B cell (primary cell): ENCODE data around the gene TRIM66. TPM values are rescaled to one million over a fixed set of nuclear protein-coding genes. Genes with fewer than 3 reads are reported as not detected.

Source experiments
- ATAC-seq: fragments of 200-7000 bp; cut with Tn5 transposase; one replicate; pipeline ENCODE4 v1.10.0; 2021; ENCODE audit warnings: low read depth, mild to moderate bottlenecking, moderate number of reproducible peaks, moderate library complexity
- CTCF ChIA-PET: fragments of 350-600 bp; sonication (Branson Sonifier 250); formaldehyde crosslinking; loops from one replicate; lab custom pipeline; 2021; ENCODE audit warnings: antibody characterized with exemption, inconsistent platforms; lab: Charles Lee
- POLR2A ChIA-PET: fragments of 350-600 bp; sonication (Branson Sonifier 250); formaldehyde crosslinking; loops from one replicate; lab custom pipeline; 2021; ENCODE audit warnings: antibody characterized with exemption; lab: Charles Lee
- DNase-seq: peaks from one replicate; pipeline ENCODE4 v3.0.0; 2013
- H2AFZ ChIP-seq: 2 replicates; pipeline ENCODE4 v1.6.1; 2012; ENCODE audit warnings: mild to moderate bottlenecking, low read depth, low read length; ENCODE audit not compliant: insufficient read depth, poor library complexity, severe bottlenecking
- H3K27ac ChIP-seq, 2 donors: 1 replicate in 1 of 2; 2 replicates in 1 of 2; pipeline ENCODE4 v1.5.1; 2012 to 2013; ENCODE audit warnings: low read length in 2 of 2, mild to moderate bottlenecking in 2 of 2, moderate library complexity in 1 of 2
- H3K27me3 ChIP-seq, 4 experiments: fragments of 200-600 bp in 1 of 4; sonication (generic) in 1 of 4; replicated peaks in 1 of 4; 1 replicate in 2 of 4; 2 replicates in 2 of 4; pipeline versions ENCODE4 v1.6.1 to v1.7.0; 2013 to 2016; ENCODE audit warnings: low read length in 3 of 4, mild to moderate bottlenecking in 2 of 4, mixed read lengths in 1 of 4, moderate library complexity in 1 of 4; ENCODE audit not compliant: insufficient read depth in 4 of 4, control insufficient read depth in 3 of 4; ENCODE audit errors: control extremely low read depth in 1 of 4
- H3K36me3 ChIP-seq, 2 experiments: replicated peaks in 1 of 2; 1 replicate in 1 of 2; 2 replicates in 1 of 2; pipeline versions ENCODE4 v1.6.1 to v1.7.1; 2013; ENCODE audit warnings: low read length in 1 of 2; ENCODE audit not compliant: insufficient read depth in 2 of 2, control insufficient read depth in 1 of 2; ENCODE audit errors: control extremely low read depth in 1 of 2, extremely low read depth in 1 of 2
- H3K4me1 ChIP-seq, 2 donors: fragments of 200-600 bp in 1 of 2; sonication (generic) in 1 of 2; 1 replicate in 1 of 2; 2 replicates in 1 of 2; pipeline versions ENCODE4 v1.5.1 to v1.6.1; 2013 to 2017; ENCODE audit warnings: low read length in 2 of 2; ENCODE audit not compliant: control insufficient read depth in 2 of 2, insufficient read depth in 2 of 2
- H3K4me2 ChIP-seq: replicated peaks from 2 replicates; pipeline ENCODE3; 2012; ENCODE audit warnings: mild to moderate bottlenecking, low read depth, low read length; ENCODE audit not compliant: poor library complexity, severe bottlenecking
- H3K4me3 ChIP-seq, 5 experiments: fragments of 200-600 bp in 1 of 5; sonication (generic) in 1 of 5; 1 replicate in 3 of 5; 2 replicates in 2 of 5; pipeline versions ENCODE4 v1.5.1 to v1.7.0; 2011 to 2016; ENCODE audit warnings: low read length in 4 of 5, mild to moderate bottlenecking in 4 of 5, low read depth in 2 of 5, control low read depth in 1 of 5, moderate library complexity in 1 of 5; ENCODE audit not compliant: insufficient read depth in 1 of 5; ENCODE audit errors: control extremely low read depth in 1 of 5, extremely low read depth in 1 of 5
- H3K79me2 ChIP-seq: fragments of 200-600 bp; sonication (generic); one replicate; pipeline ENCODE4 v1.6.0; 2016; ENCODE audit warnings: low read length; ENCODE audit not compliant: control insufficient read depth, insufficient read depth
- H3K9ac ChIP-seq: fragments of 200-600 bp; sonication (generic); 2 replicates; pipeline ENCODE4 v1.6.1; 2017; ENCODE audit warnings: mild to moderate bottlenecking, low read length, moderate library complexity
- H3K9me3 ChIP-seq, 3 donors: one replicate each; pipeline versions ENCODE4 v1.6.1 to v1.7.1; 2013; ENCODE audit warnings: low read length in 2 of 3; ENCODE audit not compliant: control insufficient read depth in 2 of 3, insufficient read depth in 1 of 3; ENCODE audit errors: control extremely low read depth in 1 of 3
- H4K20me1 ChIP-seq: 2 replicates; pipeline ENCODE4 v1.6.0; 2012; ENCODE audit warnings: mild to moderate bottlenecking, low read length; ENCODE audit not compliant: insufficient read depth, control insufficient read depth, poor library complexity, severe bottlenecking
- H3K27ac Mint-ChIP-seq: one replicate; pipeline ENCODE4 v1.8.0; 2021; ENCODE audit warnings: mixed read lengths
- H3K27me3 Mint-ChIP-seq: one replicate; pipeline ENCODE4 v1.8.0; 2021; ENCODE audit warnings: mixed read lengths
- H3K4me1 Mint-ChIP-seq: one replicate; pipeline ENCODE4 v1.8.0; 2021; ENCODE audit warnings: mixed read lengths
- H3K4me3 Mint-ChIP-seq: one replicate; pipeline ENCODE4 v1.8.0; 2021; ENCODE audit warnings: mixed read lengths
- H3K9me3 Mint-ChIP-seq: one replicate; pipeline ENCODE4 v1.8.0; 2022; ENCODE audit warnings: mixed read lengths; ENCODE audit not compliant: insufficient read depth
- EZH2 ChIP-seq: IDR thresholded peaks from 2 replicates; pipeline ENCODE4 v1.6.1; 2012; ENCODE audit warnings: borderline replicate concordance, low read depth, mild to moderate bottlenecking, moderate library complexity, low read length; ENCODE audit not compliant: insufficient read depth, poor library complexity, severe bottlenecking
- WGBS: methylation state at CpG from one replicate; pipeline ENCODE4 v1.1.5; 2013; ENCODE audit warnings: missing lambda C conversion rate; ENCODE audit not compliant: insufficient coverage; 5-methylcytosine and 5-hydroxymethylcytosine counted together
- intact Hi-C: fragments of 100-400 bp; cut with micrococcal nuclease; formaldehyde crosslinking; loops from one replicate; pipeline ENCODE4 v1.10.0; 2022
- polyA plus RNA-seq: library from polyadenylated mRNA; depleted of rRNA; stranded (reverse); fragments of >200 nt; gene quantifications from 2 replicates; pipeline ENCODE4 v1.2.3, GENCODE V29; 2012
- total RNA-seq, 2 donors: library from RNA; stranded (reverse); fragments of 120-200 nt in 1 of 2; gene quantifications; 1 replicate in 1 of 2; 2 replicates in 1 of 2; pipeline versions ENCODE4 v1.2.3 to v1.2.4, GENCODE V29; 2013 to 2022
- TF ChIP-seq, protein P1 (sequence below): fragments of 200-600 bp; IDR thresholded peaks from one replicate; pipeline ENCODE4 v1.8.0; 2022; ENCODE audit warnings: antibody characterized with exemption, mild to moderate bottlenecking

The TRIM66 gene
- total and polyA plus RNA-seq, 2 donors (not counting 1 experiment from before 2014, with no cell fraction given): 11.1 to 21.1 TPM

GRCh38 chr11:8693010-8693551, 10.6 kb upstream of the TRIM66 start:
- no peak for DNase-seq
- ChIA-PET CTCF (no interaction called here), POLR2A (no interaction called here)
- H3K79me2 ChIP-seq: peaks cover 29% of the 10 kb centered on the region
- no peak overlapping the region for H3K9ac ChIP-seq
- no peak overlapping the region for H2AFZ ChIP-seq
- H4K20me1 ChIP-seq: no peaks in the 10 kb centered on the region
- Mint-ChIP-seq H3K27ac (no peak overlapping the region), H3K4me3 (no peak overlapping the region), H3K27me3 (no peaks in the 10 kb centered on the region), H3K9me3 (no peaks in the 10 kb centered on the region), H3K4me1 (peaks cover 21% of the 10 kb centered on the region)
- WGBS: 98% methylated on average over 6 of the region's 6 CpGs
- intact Hi-C loops: no loop called here
- H3K4me2 ChIP-seq: no peak overlapping the region
- TF ChIP-seq, protein P1, sequence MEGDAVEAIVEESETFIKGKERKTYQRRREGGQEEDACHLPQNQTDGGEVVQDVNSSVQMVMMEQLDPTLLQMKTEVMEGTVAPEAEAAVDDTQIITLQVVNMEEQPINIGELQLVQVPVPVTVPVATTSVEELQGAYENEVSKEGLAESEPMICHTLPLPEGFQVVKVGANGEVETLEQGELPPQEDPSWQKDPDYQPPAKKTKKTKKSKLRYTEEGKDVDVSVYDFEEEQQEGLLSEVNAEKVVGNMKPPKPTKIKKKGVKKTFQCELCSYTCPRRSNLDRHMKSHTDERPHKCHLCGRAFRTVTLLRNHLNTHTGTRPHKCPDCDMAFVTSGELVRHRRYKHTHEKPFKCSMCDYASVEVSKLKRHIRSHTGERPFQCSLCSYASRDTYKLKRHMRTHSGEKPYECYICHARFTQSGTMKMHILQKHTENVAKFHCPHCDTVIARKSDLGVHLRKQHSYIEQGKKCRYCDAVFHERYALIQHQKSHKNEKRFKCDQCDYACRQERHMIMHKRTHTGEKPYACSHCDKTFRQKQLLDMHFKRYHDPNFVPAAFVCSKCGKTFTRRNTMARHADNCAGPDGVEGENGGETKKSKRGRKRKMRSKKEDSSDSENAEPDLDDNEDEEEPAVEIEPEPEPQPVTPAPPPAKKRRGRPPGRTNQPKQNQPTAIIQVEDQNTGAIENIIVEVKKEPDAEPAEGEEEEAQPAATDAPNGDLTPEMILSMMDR: no peak
- no peak for TF ChIP-seq EZH2
- no peak for ATAC-seq
- no peaks in the 10 kb centered on the region for H3K36me3 ChIP-seq
- no peaks in the 10 kb centered on the region for H3K27me3 ChIP-seq
- H3K9me3 ChIP-seq: no peaks in the 10 kb centered on the region
- peaks cover 10 to 13% of the 10 kb centered on the region in 2 donors for H3K4me1 ChIP-seq
- no peak overlapping the region for H3K27ac ChIP-seq
- H3K4me3 ChIP-seq: no peak overlapping the region

- peaks cover 29% of the 10 kb centered on the region for H3K79me2 ChIP-seq
- intact Hi-C loops: no loop called here
- H3K36me3 ChIP-seq: no peaks in the 10 kb centered on the region
- DNase-seq: no peak
- H2AFZ ChIP-seq: no peak overlapping the region
- H3K4me1 ChIP-seq: peaks cover 13 to 20% of the 10 kb centered on the region in 2 donors
- no peak overlapping the region for H3K9ac ChIP-seq
- H3K9me3 Mint-ChIP-seq: no peaks in the 10 kb centered on the region
- no peaks in the 10 kb centered on the region for H3K27me3 Mint-ChIP-seq
- no peak overlapping the region for H3K4me3 ChIP-seq
- H3K27ac ChIP-seq: no peak overlapping the region
- no peak overlapping the region for H3K27ac Mint-ChIP-seq
- TF ChIP-seq, protein P1: no peak
- TF ChIP-seq EZH2: no peak
- no peak overlapping the region for H3K4me2 ChIP-seq
- H3K4me3 Mint-ChIP-seq: no peak overlapping the region
- CTCF ChIA-PET: no interaction called here
- POLR2A ChIA-PET: no interaction called here
- 50% methylated on average over 1 of the region's 3 CpGs for WGBS
- peaks cover 25% of the 10 kb centered on the region for H3K4me1 Mint-ChIP-seq
- no peak for ATAC-seq
- no peaks in the 10 kb centered on the region for H3K27me3 ChIP-seq
- no peaks in the 10 kb centered on the region for H3K9me3 ChIP-seq
- H4K20me1 ChIP-seq: no peaks in the 10 kb centered on the region
These were observed 10.0 kb upstream of the TRIM66 start for GRCh38 chr11:8692417-8692816.
